Naive thymus-derived CD8-positive, alpha-beta T cell (primary cell): Measurements from ENCODE around the gene LRRC45. TPM values are rescaled to one million over a fixed set of nuclear protein-coding genes. Genes with fewer than 3 reads are reported as not detected.

Source experiments
- polyA plus RNA-seq, 3 donors: library from polyadenylated mRNA; unstranded; fragments of 300-500 nt; fragmentation: Illumina TruSeq; gene quantifications; one replicate each; pipeline ENCODE4 v1.2.3, GENCODE V29; 2021
- total RNA-seq, 8 experiments: library from RNA in 2 of 8; stranded (reverse) in 2 of 8; gene quantifications; one replicate each; pipeline ENCODE4 v1.2.3 and lab custom pipeline; 2021 to 2026

LRRC45 gene
- total and polyA plus RNA-seq, 5 experiments from 2014 or later: 2.7 to 12.5 (median 6.0) TPM

Other genes starting within 250 kb of the LRRC45 start
- not detected for gene GCGR, start 219.2 kb upstream of the LRRC45 start, total RNA-seq
- not detected for gene GCGR, start 219.2 kb upstream of the LRRC45 start, polyA plus RNA-seq
- gene MCRIP1, start 190.0 kb upstream of the LRRC45 start, total RNA-seq: 10 to 100 TPM; 58.4 to 59.0 TPM
- gene MCRIP1, start 190.0 kb upstream of the LRRC45 start, polyA plus RNA-seq: 10 to 100 TPM; 49.5 to 61.8 (median 55.0) TPM
- not detected for gene PPP1R27, start 188.3 kb upstream of the LRRC45 start, total RNA-seq
- gene PPP1R27, start 188.3 kb upstream of the LRRC45 start, polyA plus RNA-seq: under 1 TPM in 1 of 3 donors, not detected in 2; 0.11 TPM
- 100 to 1,000 TPM; 181 to 190 TPM for gene P4HB, start 162.8 kb upstream of the LRRC45 start, total RNA-seq
- 100 to 1,000 TPM; 166 to 191 (median 191) TPM for gene P4HB, start 162.8 kb upstream of the LRRC45 start, polyA plus RNA-seq
- 100 to 1,000 TPM; 317 to 343 TPM for gene ARHGDIA, start 152.0 kb upstream of the LRRC45 start, total RNA-seq
- gene ARHGDIA, start 152.0 kb upstream of the LRRC45 start, polyA plus RNA-seq: 100 to 1,000 TPM in 1 of 3 donors, 10 to 100 TPM in 2; 55.1 to 102 (median 87.2) TPM
- 10 to 100 TPM; 49.9 to 54.4 TPM for gene ALYREF, start 131.7 kb upstream of the LRRC45 start, total RNA-seq
- 10 to 100 TPM; 31.7 to 55.4 (median 50.1) TPM for gene ALYREF, start 131.7 kb upstream of the LRRC45 start, polyA plus RNA-seq
- 10 to 100 TPM; 38.7 to 48.1 TPM for gene ANAPC11, start 131.6 kb upstream of the LRRC45 start, total RNA-seq
- gene ANAPC11, start 131.6 kb upstream of the LRRC45 start, polyA plus RNA-seq: 100 to 1,000 TPM; 273 to 324 (median 275) TPM
- 1 to 10 TPM in 1 of 2 experiments, under 1 TPM in 1; 0.69 to 1.0 TPM for gene NPB, start 121.1 kb upstream of the LRRC45 start, total RNA-seq
- not detected for gene NPB, start 121.1 kb upstream of the LRRC45 start, polyA plus RNA-seq
- 10 to 100 TPM; 34.9 to 38.5 TPM for gene PCYT2, start 111.9 kb upstream of the LRRC45 start, total RNA-seq
- 10 to 100 TPM; 22.9 to 24.0 (median 23.7) TPM for gene PCYT2, start 111.9 kb upstream of the LRRC45 start, polyA plus RNA-seq
- gene SIRT7, start 105.1 kb upstream of the LRRC45 start, total RNA-seq: 10 to 100 TPM; 66.5 to 70.8 TPM
- 10 to 100 TPM; 21.3 to 30.6 (median 25.6) TPM for gene SIRT7, start 105.1 kb upstream of the LRRC45 start, polyA plus RNA-seq
- 10 to 100 TPM; 17.1 to 18.0 TPM for gene MAFG, start 95.6 kb upstream of the LRRC45 start, total RNA-seq
- gene MAFG, start 95.6 kb upstream of the LRRC45 start, polyA plus RNA-seq: 1 to 10 TPM; 1.2 to 2.5 (median 2.2) TPM
- 1 to 10 TPM; 5.7 to 9.1 TPM for gene PYCR1, start 86.0 kb upstream of the LRRC45 start, total RNA-seq
- 1 to 10 TPM; 2.9 to 4.8 (median 3.0) TPM for gene PYCR1, start 86.0 kb upstream of the LRRC45 start, polyA plus RNA-seq
- not detected for gene MYADML2, start 76.1 kb upstream of the LRRC45 start, total RNA-seq
- not detected for gene MYADML2, start 76.1 kb upstream of the LRRC45 start, polyA plus RNA-seq
- gene NOTUM, start 62.1 kb upstream of the LRRC45 start, total RNA-seq: not detected
- gene NOTUM, start 62.1 kb upstream of the LRRC45 start, polyA plus RNA-seq: not detected
- 10 to 100 TPM; 43.0 to 47.7 TPM for gene ASPSCR1, start 45.7 kb upstream of the LRRC45 start, total RNA-seq
- gene ASPSCR1, start 45.7 kb upstream of the LRRC45 start, polyA plus RNA-seq: 10 to 100 TPM; 28.1 to 33.4 (median 29.1) TPM
- 10 to 100 TPM; 33.6 to 37.6 TPM for gene CENPX, start 427 bp upstream of the LRRC45 start, total RNA-seq
- gene CENPX, start 427 bp upstream of the LRRC45 start, polyA plus RNA-seq: 10 to 100 TPM; 42.7 to 63.0 (median 50.7) TPM
- gene RAC3, start 8.4 kb downstream of the LRRC45 start, total RNA-seq: 1 to 10 TPM; 1.4 to 1.5 TPM
- not detected for gene RAC3, start 8.4 kb downstream of the LRRC45 start, polyA plus RNA-seq
- 10 to 100 TPM; 72.5 to 81.0 TPM for gene DCXR, start 14.4 kb downstream of the LRRC45 start, total RNA-seq
- 100 to 1,000 TPM; 113 to 185 (median 127) TPM for gene DCXR, start 14.4 kb downstream of the LRRC45 start, polyA plus RNA-seq
- gene RFNG, start 28.5 kb downstream of the LRRC45 start, total RNA-seq: 10 to 100 TPM; 38.5 to 42.1 TPM
- gene RFNG, start 28.5 kb downstream of the LRRC45 start, polyA plus RNA-seq: 1 to 10 TPM; 2.2 to 8.5 (median 4.8) TPM
- gene GPS1, start 28.6 kb downstream of the LRRC45 start, total RNA-seq: 10 to 100 TPM; 88.2 to 91.4 TPM
- 100 to 1,000 TPM; 122 to 140 (median 126) TPM for gene GPS1, start 28.6 kb downstream of the LRRC45 start, polyA plus RNA-seq
- gene DUS1L, start 42.5 kb downstream of the LRRC45 start, total RNA-seq: 100 to 1,000 TPM; 142 to 151 TPM
- 100 to 1,000 TPM in 1 of 3 donors, 10 to 100 TPM in 2; 68.6 to 167 (median 92.1) TPM for gene DUS1L, start 42.5 kb downstream of the LRRC45 start, polyA plus RNA-seq
- 10 to 100 TPM; 28.3 to 32.3 TPM for gene FASN, start 74.9 kb downstream of the LRRC45 start, total RNA-seq
- gene FASN, start 74.9 kb downstream of the LRRC45 start, polyA plus RNA-seq: 1 to 10 TPM in 1 of 3 donors, under 1 TPM in 2; 0.33 to 2.4 (median 0.80) TPM
- 10 to 100 TPM; 72.9 to 80.0 TPM for gene CCDC57, start 189.5 kb downstream of the LRRC45 start, total RNA-seq
- 10 to 100 TPM; 39.6 to 53.5 (median 42.4) TPM for gene CCDC57, start 189.5 kb downstream of the LRRC45 start, polyA plus RNA-seq
- gene SLC16A3, start 205.7 kb downstream of the LRRC45 start, total RNA-seq: 10 to 100 TPM; 10.1 to 11.6 TPM
- gene SLC16A3, start 205.7 kb downstream of the LRRC45 start, polyA plus RNA-seq: 1 to 10 TPM in 2 of 3 donors, under 1 TPM in 1; 0.91 to 1.5 (median 1.0) TPM